Measurements from ENCODE around the gene SMTNL2.
"Not testable (repeated sequence)": the region's sequence is repeated elsewhere in the genome, so short reads cannot be mapped to it uniquely, and the experiment has no call there.

Gene SMTNL2

DNA sequence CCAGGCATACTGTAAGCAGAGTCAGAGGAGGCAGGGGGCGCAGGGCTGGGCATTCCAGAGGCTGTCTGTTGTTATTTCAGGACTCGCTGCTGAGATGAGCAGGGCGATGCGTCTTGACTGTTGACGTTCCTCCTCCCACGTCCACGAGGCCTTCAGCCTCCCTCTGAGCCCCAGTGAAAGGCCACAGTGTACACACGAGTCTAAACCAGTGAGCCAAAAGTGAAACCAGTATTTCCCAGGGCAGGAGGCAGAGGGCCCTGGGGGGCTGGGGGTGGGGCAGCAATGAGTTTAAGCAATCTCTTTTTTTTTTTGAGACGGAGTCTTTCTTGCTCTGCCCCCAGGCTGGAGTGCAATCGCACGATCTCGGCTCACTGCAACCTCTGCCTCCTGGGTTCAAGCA lies 21.5 kb downstream of the SMTNL2 start:
- DNase-seq = no peak

DNA sequence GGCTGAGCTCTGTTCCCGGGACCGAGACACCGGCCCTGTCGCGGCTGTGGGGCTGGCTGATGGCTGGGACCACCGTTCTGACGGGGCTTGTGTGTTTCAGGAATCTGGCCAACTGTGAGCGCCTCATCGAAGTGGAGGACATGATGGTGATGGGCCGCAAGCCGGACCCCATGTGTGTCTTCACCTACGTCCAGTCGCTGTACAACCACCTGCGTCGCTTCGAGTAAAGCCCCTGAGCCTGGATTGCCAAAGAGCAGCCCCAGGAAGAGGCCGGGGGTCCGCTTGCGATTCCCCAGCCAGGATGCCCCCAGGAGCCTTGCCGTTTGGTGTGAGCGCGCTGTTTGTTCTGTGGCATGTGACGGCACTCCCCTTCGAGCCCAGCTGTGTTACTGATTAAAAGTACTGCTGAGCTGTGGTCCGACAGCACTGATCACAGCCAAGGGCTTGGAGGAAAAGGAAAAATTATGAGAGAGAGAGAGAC lies 23.0 kb downstream of the SMTNL2 start:
- no peak for DNase-seq

DNA sequence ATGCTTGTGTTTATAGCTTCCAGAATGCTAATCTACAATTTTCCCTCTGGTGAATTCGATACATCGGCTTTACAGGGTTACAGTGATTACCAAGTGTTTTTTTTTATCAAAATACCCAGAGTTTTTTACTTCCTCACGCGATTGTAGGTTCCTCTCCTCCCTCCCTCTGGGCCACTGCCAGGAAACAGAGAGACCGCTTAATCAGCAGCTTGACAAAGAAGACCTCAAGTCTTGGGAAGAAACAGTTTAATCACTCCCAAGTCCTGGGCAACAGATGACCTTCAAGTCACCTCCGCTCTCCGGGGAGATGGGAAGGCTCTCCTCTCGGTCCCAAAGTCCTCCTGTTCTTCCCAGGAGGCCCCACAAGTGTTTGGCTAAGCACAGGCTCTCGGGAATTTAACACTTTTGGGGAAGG lies 23.5 kb downstream of the SMTNL2 start:
- DNase-seq = no peak

DNA sequence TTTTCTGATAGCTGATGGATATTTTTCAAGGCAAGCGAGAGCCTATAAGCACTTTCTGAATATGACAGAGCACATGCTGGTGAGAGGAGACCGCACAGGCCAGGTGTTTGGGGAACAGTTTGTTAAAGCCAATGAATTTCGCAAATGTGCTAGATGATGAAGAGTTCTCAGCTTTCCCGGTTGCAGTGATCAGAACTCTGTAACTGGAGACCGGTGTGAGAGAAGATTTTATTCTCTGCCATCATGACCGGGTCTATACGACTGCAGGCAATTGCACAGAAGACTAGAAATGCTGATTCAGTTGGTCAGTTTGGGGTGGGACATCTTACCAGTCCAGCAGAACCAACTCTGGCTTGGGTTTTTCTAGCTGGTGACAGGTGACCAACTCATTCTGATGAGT lies 25.4 kb downstream of the SMTNL2 start:
- DNase-seq = no peak

DNA sequence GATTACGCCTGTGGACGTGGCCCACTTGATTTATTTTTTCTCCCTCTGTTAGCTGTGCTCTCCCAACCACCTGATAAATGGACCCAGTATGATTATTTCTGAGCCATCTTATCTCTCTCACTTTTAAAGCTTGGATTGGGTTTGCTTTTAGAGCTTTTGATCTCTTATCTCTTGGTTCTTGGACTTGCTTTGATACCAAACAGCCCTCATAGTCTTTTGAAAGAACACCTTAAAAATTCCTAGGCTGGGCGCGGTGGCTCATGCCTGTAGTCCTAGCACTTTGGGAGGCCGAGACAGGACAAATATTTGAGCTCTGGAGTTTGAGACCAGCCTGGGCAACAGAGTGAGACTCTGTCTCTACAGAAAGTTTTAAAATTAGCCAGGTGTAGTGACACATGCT lies 25.8 kb downstream of the SMTNL2 start:
- no peak for DNase-seq

DNA sequence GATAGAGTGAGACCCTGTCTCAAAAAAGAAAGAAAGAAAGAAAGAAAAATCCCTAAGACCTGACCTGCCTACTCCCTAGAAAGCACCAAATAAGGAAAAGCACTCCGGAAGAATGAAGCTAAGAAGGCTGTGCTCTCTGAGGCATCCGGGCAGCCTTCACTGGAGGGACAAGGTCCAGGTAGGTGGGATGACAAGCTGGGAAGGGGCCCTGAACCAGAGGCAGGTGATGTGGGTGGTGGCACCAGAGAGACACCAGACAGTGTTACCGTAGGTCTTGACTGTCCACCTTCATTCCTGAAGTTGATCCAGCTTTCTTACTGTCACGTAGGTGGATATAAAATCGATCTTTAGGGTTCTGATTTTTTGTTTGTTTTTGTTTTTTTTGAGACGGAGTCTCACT lies 26.3 kb downstream of the SMTNL2 start:
- DNase-seq = no peak

DNA sequence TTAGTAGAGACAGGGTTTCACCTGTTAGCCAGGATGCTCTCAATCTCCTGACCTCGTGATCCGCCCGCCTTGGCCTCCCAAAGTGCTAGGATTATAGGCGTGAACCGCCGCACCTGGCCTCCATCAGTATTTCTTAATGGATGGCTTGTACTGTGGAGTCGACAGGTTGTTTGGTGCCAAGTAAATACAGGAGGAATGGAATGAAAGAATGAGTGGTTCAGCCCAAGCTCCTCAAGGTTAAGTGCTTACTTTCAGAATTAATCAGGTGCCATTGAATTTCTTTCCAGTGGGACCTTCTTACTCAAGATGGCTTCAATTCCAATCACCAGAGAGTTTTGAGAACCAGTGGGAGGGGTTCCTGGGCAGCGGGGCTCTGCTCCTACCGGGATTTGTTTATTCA lies 32.1 kb downstream of the SMTNL2 start:
- DNase-seq = no peak

DNA sequence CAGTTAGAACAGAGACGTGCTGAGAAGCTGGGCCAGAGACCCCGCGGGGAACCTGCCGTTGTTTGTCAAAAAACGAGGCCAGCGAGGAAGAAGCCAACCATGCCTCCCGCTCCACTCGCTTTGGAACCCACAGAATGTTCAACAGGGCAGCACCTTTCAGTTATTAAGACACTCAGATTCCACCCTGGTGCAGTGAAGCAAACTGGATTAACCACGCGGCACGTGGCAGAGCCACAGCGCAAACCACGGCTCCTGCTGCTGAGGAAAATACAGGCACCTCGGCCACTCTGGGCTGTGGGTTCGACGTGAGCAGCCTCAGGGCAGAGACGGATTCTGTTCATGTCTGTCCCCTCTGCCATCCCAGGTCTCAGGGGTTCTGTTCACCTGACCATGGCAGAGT lies 32.8 kb downstream of the SMTNL2 start:
- no peak for DNase-seq

DNA sequence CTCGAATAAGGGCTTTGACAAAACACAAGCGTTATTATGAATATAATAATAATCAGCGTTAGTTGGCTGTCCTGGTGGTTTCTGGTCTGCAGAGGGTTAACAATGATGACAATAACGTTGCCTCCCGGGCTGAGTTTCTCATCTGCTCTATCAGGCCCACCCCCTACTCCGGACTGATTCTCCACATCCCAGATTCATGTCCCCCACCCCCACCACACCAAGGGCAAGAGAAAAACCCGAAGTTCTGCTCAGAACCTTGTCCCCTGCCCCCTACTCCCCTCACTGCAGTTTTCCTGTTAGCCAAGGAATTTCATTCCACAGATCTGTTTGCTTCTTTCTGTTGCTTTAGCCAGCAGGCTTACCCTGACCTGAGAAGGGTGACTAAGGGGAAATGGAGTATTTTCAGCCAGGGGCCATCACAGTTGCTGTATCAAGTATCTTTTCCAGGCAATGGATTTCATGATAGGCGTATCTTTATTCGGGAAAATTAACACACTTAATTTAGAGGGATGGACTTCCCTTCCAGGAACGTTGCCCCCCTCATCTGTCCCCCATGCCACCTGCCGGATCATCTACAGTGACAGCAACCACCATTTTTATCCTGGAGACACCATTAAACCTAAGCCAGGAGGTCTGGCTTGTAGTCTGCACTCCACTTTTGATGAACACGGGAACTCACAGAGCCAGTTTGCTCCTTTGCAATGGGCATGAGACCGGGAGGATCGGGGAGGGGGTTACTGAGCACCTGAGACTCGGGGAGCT lies 33.4 kb downstream of the SMTNL2 start:
- no peak for DNase-seq

DNA sequence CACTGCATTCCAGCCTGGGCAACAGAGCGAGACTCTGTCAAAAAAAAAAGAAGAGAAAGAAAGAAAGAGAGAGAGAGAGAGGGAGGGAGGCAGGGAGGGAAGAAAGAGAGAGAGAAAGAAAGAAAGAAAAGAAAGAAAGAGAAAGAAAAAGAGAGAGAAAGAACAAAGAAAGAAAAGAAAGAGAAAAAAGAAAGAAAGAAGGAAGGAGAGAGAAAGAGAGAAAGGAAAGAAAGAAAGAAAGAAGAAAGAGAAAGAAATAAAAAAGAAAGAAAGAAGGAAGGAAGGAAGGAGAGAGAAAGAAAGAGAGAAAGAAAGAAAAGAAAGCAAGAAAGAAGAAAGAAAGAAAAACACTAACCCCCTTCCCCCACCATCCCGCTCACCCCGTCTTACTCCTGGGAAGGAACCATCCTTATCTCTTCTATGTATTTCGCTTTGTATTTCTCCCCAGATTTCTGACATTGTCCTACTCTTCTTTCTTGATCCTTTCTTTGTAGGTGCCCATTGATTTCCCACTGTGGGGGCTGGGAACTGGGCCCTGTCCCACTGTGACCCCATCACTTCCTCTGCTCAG lies 36.3 kb downstream of the SMTNL2 start:
- no peak for DNase-seq

DNA sequence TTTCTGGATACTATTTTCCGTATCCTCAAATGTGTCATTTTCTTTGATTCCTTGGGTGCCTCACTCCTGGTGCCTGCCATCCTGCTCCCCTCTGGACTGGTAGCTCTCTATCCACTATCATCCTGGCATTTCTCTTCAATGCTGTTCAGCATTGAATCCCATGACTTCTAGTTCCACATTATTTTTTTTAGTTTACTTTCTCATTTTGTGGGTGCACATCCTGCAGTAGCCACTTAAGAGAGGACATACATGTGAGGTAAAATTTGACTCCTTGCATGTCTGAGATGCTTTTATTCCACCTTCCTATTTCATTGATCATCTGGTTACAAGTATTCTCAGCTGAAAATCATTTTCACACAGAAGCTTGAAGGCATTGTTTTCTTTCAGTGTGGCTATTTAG lies 38.0 kb downstream of the SMTNL2 start:
- DNase-seq = no peak

DNA sequence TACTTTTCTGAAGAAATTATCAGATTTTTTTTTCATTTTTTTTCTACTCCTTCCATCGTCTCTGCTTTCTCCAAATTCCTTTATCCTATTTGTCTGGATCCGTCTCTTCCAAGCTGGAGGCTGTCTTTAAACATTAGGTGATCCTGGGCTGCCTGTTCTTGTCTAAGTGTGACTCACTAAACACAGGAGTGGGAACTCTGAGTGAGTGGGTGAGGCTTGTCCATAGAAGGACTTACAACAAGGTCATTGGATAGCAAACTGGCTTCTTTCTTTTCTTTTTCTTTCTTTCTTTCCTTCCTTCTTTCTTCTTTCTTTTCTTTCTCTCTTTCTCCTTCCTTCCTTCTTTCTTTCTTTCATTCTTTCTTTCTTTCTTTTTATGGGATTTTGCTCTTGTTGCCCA lies 38.9 kb downstream of the SMTNL2 start:
- DNase-seq = no peak

DNA sequence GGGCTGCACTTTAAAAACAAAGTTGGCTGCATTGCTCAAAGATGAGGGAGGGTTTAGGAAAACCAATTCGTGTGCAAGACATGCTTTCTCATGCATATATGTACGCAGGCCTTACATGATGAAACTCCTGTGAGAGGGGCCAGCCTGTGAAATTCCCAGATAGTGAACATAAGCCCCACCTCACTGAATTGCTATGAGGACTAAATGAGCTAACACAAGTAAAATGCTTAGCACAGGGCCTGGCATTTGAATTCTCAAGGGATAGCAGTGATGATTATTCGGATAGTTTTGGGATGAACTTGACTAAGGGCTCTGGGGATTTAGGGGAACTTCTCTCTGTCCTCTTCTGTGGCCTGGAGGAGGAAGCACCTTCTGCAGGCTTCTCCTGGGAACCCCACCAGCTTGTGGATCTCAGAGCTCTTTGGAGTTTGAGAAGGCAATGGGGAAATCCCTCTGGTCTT lies 40.2 kb downstream of the SMTNL2 start:
- not testable (repeated sequence) for DNase-seq

DNA sequence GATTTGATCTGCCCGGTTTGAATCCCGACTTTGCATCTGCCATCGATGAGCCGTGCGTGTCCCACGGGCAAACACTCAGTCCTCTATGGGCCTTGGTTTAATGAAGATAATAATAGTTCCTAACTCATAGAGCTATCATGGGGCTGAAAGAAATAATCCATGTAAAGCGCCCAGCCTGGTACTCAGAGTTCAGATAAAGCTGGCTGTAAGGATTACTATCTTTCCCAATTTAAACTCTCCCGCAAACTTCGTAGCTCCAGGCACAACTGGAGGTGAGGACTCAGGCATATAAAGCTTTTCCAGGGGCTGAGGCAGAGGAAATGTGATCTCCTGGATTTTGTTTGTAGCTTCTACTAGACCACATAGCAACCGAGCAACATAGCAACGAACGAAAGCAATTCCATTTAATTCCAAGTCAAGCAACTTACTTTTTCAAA lies 40.9 kb downstream of the SMTNL2 start:
- DNase-seq = no peak

DNA sequence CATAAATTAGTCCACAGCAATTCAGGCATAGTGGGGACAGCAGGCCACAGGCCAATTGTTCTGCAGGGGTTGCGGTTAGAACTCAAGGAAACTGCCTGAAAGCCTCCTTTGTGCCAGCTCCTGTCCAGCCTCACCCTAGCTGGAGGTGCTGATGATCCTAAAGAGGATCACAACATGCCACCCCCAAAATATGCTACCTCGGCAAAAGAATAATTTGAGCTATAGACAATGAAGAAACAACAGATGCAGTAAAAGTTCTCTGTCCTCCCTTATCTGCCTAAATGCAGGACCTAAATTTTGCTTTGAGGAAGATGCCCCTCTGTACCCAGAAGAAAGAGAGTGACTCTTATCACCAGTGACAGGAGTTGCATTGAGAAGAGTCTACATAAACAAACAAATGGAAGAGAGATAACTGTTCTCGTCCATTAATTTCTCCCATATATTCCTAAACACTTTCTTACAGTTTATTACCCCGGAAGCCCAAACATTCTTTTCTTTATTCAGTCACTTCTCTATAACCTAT lies 42.5 kb downstream of the SMTNL2 start:
- no peak for DNase-seq

DNA sequence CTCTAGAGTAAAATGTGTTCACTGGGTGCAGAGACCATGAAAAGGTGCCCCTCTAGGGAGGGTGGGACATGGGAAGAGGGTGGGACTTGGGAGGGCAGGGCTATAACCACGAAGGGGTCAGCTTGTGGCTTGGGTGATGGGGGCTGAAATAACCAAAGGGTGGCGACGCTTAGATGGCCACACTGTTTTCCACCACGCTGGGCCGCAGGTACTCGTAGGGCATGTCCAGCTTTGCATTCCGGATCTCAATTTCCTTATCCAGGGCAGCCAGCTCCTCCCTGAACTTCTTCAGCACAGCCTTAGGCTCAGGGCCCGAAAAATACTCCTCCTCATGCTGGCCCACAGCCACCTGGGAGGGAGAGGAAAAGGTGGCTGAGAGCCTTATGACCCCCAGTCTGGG lies 47.1 kb downstream of the SMTNL2 start:
- no peak for DNase-seq

DNA sequence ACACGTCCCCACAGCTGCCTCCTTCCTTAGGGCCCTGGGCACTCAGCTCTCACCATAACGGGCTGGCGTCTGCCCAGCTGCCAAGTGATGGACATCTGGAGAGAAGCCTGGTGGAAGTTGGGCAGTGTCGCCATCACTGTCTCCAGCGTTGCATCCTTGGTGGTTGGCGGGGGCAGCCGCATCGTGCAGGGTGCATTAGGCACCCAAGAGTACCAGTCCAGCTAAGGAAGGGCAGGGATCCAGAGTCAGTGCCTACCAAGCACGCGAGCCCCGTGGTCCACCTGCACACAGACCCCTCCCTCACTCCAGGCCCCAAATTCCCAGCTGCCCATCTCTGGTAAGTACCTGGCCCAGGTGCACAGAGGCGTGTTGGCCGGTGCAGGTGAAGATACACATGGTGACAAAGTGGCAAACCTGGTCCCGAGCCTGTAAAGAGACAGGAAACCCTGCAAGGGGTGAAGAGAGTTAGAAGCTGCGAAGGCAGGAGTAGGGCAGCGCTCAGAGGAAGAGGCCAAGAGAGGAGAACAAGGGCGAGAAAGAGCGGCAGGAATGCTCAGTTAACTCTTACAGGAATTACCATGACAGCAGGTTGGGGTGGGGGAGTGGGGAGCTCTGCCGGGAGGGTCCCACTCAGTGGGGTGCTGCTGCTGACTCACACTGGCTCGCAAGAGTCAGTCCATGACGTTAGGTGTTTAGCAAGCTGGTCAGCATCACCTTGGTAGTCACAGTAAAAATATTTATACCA lies 47.7 kb downstream of the SMTNL2 start:
- DNase-seq = no peak

DNA sequence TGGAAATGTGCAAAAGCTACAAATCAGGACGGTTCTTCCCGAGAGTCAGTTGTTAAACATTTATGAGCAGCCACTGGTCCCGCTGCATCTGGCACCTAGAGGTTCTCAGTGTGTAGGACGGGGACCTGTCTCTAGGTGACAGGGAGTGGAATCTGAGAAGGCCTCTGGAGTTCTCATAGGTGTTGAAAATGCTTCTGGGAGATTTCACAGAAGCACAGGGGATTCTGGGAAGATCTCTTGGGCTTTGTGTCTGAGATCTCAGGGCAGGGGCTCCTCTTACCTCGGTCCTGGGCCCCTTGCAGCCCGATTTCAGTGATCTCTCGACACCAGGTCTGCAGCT lies 48.2 kb downstream of the SMTNL2 start:
- no peak for DNase-seq

DNA sequence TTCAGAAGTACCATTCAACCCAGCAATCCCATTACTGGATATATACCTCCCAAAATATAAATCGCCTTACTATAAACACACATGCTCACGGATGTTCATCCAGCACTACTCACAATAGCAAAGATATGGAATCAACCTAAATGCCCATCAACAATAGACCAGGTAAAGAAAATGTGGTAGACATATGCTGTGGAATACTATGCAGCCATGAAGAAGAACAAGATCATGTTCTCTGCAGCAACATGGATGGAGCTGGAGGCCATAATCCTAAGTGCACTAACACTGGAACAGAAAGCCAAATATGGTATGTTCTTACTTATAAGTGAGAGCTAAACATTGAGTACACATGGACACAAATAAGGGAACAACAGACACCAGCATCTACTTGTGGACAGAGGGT lies 49.3 kb downstream of the SMTNL2 start:
- DNase-seq = no peak

DNA sequence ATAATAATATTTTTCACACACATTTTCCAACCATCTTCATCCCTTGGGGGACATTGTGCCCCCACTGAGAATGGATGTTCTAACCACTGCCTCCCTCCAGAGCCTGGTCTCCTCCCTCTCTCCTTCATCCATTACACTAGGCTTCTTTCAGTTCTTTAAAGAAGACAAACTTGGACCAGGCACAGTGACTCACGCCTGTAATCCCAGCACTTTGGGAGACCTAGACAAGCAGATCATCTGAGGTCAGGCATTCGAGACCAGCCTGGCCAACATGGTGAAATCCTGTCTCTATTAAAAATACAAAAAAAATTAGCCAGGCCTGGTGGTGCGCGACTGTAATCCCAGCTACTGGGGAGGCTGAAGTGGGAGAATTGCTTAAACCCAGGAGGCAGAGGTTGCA lies 50.6 kb downstream of the SMTNL2 start:
- DNase-seq = no peak

DNA sequence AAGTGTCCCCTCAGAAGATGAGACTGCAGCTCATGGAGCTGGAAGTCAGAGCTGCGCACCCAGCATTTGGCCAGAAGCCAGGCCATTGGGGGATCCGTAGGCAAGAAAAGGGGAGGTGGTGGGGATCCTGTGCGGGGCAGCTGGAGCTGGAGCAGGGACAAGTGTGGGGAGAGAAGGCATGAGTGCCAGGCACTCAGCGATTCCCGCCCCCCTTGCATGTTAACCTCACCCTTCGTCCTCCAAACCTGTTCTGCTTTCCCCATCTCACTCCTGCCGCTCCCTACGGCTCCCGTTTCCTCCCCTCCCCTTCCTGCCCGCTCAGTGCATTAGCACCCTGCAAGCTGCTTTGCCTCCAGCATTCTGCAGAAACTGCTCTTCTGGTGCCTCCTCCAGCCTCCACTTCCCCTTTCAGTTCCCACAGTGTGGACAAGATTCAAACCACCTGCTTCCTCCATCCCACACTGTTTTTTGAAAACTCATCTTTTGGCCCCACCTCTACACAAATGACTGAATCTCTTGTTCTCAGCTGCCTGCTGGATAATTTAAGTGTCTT lies 51.6 kb downstream of the SMTNL2 start:
- peak; percentile 24 for DNase-seq

DNA sequence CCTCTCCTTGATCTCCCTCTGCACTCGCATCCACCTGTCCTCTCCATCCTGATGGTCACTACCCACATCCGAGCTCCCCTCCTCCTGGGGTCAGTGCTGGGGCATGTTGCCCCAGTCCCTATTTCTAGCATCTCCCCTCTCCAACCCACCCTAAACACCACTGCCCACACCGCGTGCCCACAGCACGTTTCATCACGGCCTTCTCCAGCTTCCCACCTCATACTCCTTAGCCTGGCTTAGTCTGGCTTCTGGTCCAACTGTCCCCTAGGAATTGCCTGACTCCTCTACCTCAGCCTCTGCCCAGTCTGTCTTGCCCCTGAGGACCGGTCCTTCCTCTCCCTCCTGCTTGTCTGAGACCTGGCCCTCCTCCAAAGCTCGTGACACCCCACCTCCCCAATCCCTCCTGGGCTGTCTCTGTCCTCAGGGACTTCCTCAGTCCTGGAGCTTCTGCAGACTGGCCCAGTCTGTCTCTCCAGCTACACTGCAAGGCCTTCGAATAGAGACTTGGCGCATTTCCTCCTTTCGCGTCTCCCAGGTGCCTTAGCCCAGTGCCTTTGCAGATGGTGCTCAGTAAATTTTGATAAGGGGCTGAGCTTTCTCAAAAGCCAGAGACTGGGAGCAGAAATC lies 52.3 kb downstream of the SMTNL2 start:
- DNase-seq = no peak

DNA sequence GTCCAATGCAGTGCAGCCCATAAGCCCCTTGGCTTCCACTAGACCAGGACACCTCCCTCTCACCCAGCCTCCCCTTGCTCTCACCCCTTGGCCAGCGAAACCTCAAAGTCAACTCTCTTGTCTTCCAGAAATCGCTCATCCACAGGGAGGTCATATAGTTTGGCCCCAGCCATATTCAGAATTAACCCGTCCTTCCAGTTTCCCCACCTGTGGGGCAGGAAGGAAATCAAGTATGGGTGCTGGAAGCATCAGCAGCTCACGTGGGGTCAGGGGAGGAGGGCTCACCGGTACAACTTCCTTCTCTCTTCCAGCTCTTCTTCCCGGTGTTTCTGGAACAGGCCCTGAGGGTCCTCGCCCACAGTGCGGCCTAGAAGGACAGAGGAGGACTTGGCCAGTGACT lies 54.4 kb downstream of the SMTNL2 start:
- DNase-seq = not testable (repeated sequence)
